ENCODE data around the gene PRPH. TPM values are rescaled to one million over a fixed set of nuclear protein-coding genes. Genes with fewer than 3 reads are reported as not detected.

PRPH gene
- total RNA-seq, 4 donors from 2014 or later: 3.0 to 16.2 (median 5.8) TPM

GRCh38 chr12:49334681-49335080 is 39.7 kb downstream of the PRPH start:
- Histone ChIP-seq H3K9me3 (no peaks in the 10 kb centered on the region), H3K27me3 (peaks cover 100% of the 10 kb centered on the region), H3K27ac (no peak overlapping the region), H3K4me1 (peaks cover 0 to 32% (median 3%) of the 10 kb centered on the region in 3 donors), H3K36me3 (no peaks in the 10 kb centered on the region), H3K4me3 (no peak overlapping the region)
- no peak for TF ChIP-seq POLR2A (IDR thresholded peaks at IDR 0.05)
- no peak for TF ChIP-seq EP300 (IDR thresholded peaks at IDR 0.05)
- no peak for TF ChIP-seq POLR2AphosphoS5 (IDR thresholded peaks at IDR 0.05)
- TF ChIP-seq CTCF (IDR thresholded peaks at IDR 0.05): no peak
- WGBS, 2 donors (ENCODE audit: low coverage in 1 of 2): 32 to 46% methylated on average over 4 to 6 of the region's 12 CpGs
- ATAC-seq: no peak

GRCh38 chr12:49335118-49335954 is 40.4 kb downstream of the PRPH start:
- no peak for ATAC-seq
- Histone ChIP-seq H3K27me3 (peaks cover 98% of the 10 kb centered on the region), H3K4me3 (no peak overlapping the region), H3K27ac (no peak overlapping the region), H3K4me1 (peaks cover 0 to 32% (median 3%) of the 10 kb centered on the region in 3 donors), H3K36me3 (no peaks in the 10 kb centered on the region), H3K9me3 (no peaks in the 10 kb centered on the region)
- WGBS, 2 donors (ENCODE audit: low coverage in 1 of 2): 60 to 84% methylated on average over 5 to 7 of the region's 16 CpGs
- no peak for TF ChIP-seq EP300 (IDR thresholded peaks at IDR 0.05)
- TF ChIP-seq CTCF (IDR thresholded peaks at IDR 0.05): no peak
- no peak for TF ChIP-seq POLR2AphosphoS5 (IDR thresholded peaks at IDR 0.05)
- no peak for TF ChIP-seq POLR2A (IDR thresholded peaks at IDR 0.05)

GRCh38 chr12:49335955-49336644 is 41.2 kb downstream of the PRPH start:
- ATAC-seq: no peak
- H3K4me3 ChIP-seq: no peak overlapping the region
- H3K27me3 ChIP-seq: peaks cover 90% of the 10 kb centered on the region

GRCh38 chr12:49336645-49337584 is 42.0 kb downstream of the PRPH start, which contains the start of gene C1QL4:
Gene C1QL4, minus strand, starts transcription at chr12:49337188. Its CDS starts 711 bp downstream, at chr12:49336477.
- 0% methylated on average over 1 of the region's 65 CpGs; no CpG with 5 or more reads in 1 of the 2 donors for WGBS, 2 donors (ENCODE audit: low coverage in 1 of 2)
- peak within 1 kb of the TSS in 1 of 2 donors; percentile 43 for H3K4me3 ChIP-seq
- no peaks in the 10 kb centered on the region for H3K36me3 ChIP-seq
- H3K27me3 ChIP-seq: peaks cover 88% of the 10 kb centered on the region
- TF ChIP-seq EP300 (IDR thresholded peaks at IDR 0.05): no peak
- no peak for TF ChIP-seq POLR2AphosphoS5 (IDR thresholded peaks at IDR 0.05)
- TF ChIP-seq CTCF (IDR thresholded peaks at IDR 0.05): peak in 3 of 4 experiments; percentile 68 to 100 (median 82)
- peaks cover 0 to 28% (median 4%) of the 10 kb centered on the region in 3 donors for H3K4me1 ChIP-seq
- no peak within 1 kb of the TSS for H3K27ac ChIP-seq
- ATAC-seq: peak; percentile 86
- H3K9me3 ChIP-seq: no peaks in the 10 kb centered on the region

More at GRCh38 chr12:49335955-49336644, 41.2 kb downstream of the PRPH start:
- TF ChIP-seq CTCF (IDR thresholded peaks at IDR 0.05) (no peak), EP300 (IDR thresholded peaks at IDR 0.05) (no peak), POLR2A (IDR thresholded peaks at IDR 0.05) (no peak), POLR2AphosphoS5 (IDR thresholded peaks at IDR 0.05) (no peak)
- 19% methylated on average over 7 of the region's 72 CpGs; no CpG with 5 or more reads in 1 of the 2 donors for WGBS, 2 donors (ENCODE audit: low coverage in 1 of 2)
- Histone ChIP-seq H3K4me1 (peaks cover 0 to 32% (median 3%) of the 10 kb centered on the region in 3 donors), H3K27ac (no peak overlapping the region), H3K36me3 (no peaks in the 10 kb centered on the region), H3K9me3 (no peaks in the 10 kb centered on the region)
